ENCODE data around the gene SFT2D1.

SFT2D1 gene

DNA sequence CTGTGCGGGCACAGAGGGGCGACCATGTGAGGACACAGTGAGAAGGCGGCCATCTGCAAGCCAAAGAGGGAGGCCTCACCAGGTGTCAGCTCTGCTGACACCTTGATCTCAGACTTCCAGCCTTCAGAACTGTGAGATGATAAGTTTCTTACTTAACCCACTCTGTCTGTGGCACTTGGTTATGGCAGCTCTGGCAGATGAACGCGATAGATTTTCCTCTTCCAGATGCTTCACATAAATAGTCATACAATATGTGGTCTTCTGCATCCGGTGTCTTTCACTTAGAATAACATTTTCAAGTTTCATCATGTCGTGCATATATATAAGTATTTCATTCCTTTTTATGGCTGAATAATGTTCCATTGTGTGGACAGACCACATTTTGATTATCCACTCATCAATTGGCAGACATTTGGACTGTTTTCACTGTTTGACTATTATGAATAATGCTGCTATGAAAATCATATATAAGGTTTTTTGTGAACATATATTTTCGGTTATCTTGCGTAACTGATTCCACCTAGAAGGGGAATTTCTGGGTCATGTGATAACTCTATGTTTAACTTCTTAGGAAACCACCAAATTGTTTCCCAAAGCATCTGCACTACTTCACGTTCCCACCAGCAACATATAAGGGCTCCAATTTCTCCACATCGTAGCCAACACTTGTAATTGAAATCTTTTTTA is 64.3 kb downstream of the SFT2D1 start:
- no peak for DNase-seq (ENCODE audit: low read depth, low spot score)

- no peak for DNase-seq (ENCODE audit: low read depth, low spot score)
Measured at GRCh38 chr6:166277018-166277417, 65.3 kb downstream of the SFT2D1 start.

DNA sequence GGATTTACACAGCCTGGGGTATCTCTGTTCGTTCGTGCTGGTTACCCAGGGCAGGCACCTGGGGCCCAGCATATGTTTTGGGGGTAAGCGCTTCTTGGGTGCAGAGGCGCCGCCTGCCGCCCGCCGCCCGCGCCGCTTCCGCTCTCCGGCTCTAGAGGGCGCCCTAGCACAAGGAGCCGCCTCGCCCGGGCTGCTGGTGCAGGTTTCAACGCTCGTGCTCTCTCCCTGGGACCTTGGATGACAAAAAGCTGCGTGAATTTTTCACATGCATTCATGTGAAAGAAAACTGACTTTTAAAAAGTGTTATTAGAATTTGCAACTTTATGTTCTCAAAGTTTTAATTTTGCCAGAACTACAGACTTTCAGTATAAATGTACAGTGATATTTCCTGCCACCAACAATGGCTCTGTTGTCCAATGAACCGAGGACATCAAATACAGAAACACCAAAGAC is 66.6 kb downstream of the SFT2D1 start:
- peak; percentile 63 for DNase-seq (ENCODE audit: low read depth, low spot score)

DNA sequence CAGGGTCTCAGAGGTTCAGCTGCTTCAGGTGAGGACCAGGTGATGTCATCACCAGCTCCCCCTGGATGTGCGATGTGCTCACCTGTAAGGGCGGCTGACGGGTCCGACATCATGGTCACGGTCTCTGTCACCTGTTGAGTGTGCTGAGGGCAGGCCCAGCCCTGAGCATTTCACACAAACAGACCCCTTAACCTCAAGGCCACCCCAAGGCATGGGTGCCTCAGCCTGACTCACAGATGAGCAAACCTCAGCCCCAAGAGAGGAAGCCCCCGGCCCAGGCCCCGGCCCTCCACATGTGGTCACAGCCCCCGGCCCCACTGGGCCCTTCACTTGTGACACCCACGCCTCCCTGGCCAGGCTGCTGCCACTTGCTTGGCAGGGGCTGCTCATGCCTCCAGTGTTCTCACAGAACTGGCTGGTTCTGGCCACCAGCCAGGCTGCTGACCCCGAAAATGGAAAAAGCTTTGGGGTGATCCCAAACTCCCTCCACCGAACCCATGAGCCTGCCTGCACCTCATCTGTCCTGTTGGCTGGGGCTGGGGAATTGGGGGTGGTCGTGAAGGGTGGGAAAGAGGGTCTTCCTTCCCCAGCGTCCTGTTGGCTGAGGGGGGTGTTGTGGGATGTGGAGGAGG is 67.5 kb downstream of the SFT2D1 start:
- no peak for DNase-seq (ENCODE audit: low read depth, low spot score)

- DNase-seq (ENCODE audit: low read depth, low spot score), result no peak
Measured at GRCh38 chr6:166274163-166274562, 68.2 kb downstream of the SFT2D1 start.

GRCh38 chr6:166271376-166271765 is 71.0 kb downstream of the SFT2D1 start:
- no peak for DNase-seq (ENCODE audit: low read depth, low spot score)

GRCh38 chr6:166270706-166271375 is 71.5 kb downstream of the SFT2D1 start:
- DNase-seq (ENCODE audit: low read depth, low spot score), result no peak

All from activated CD4-positive, CD25-positive, alpha-beta regulatory T cell treated with anti-CD3 and anti-CD28 coated beads, Interleukin-2, amount 50 U/mL, for 16 hours (primary cell).